Measurements from ENCODE around the gene MYH7B. TPM values are rescaled to one million over a fixed set of nuclear protein-coding genes. Genes with fewer than 3 reads are reported as not detected.

MYH7B gene
- total RNA-seq, 2 donors from 2014 or later: 0.69 to 1.5 TPM

GRCh38 chr20:34951252-34951651, 4.4 kb upstream of the MYH7B start:
- no peak overlapping the region for H3K27ac ChIP-seq
- H3K27me3 ChIP-seq: no peaks in the 10 kb centered on the region
- no peak for DNase-seq
- intact Hi-C loops (cut with DNase I): no loop called here
- H3K36me3 ChIP-seq: no peaks in the 10 kb centered on the region
- TF ChIP-seq, protein P1, sequence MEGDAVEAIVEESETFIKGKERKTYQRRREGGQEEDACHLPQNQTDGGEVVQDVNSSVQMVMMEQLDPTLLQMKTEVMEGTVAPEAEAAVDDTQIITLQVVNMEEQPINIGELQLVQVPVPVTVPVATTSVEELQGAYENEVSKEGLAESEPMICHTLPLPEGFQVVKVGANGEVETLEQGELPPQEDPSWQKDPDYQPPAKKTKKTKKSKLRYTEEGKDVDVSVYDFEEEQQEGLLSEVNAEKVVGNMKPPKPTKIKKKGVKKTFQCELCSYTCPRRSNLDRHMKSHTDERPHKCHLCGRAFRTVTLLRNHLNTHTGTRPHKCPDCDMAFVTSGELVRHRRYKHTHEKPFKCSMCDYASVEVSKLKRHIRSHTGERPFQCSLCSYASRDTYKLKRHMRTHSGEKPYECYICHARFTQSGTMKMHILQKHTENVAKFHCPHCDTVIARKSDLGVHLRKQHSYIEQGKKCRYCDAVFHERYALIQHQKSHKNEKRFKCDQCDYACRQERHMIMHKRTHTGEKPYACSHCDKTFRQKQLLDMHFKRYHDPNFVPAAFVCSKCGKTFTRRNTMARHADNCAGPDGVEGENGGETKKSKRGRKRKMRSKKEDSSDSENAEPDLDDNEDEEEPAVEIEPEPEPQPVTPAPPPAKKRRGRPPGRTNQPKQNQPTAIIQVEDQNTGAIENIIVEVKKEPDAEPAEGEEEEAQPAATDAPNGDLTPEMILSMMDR (IDR thresholded peaks at IDR 0.05): no peak
- no peak overlapping the region for H3K9ac ChIP-seq (ENCODE audit: low read depth in 2 of 2, low read length in 2 of 2)
- H3K4me3 ChIP-seq: no peak overlapping the region
- H3K9me3 ChIP-seq: no peaks in the 10 kb centered on the region
- H3K4me1 ChIP-seq: no peaks in the 10 kb centered on the region

DNA sequence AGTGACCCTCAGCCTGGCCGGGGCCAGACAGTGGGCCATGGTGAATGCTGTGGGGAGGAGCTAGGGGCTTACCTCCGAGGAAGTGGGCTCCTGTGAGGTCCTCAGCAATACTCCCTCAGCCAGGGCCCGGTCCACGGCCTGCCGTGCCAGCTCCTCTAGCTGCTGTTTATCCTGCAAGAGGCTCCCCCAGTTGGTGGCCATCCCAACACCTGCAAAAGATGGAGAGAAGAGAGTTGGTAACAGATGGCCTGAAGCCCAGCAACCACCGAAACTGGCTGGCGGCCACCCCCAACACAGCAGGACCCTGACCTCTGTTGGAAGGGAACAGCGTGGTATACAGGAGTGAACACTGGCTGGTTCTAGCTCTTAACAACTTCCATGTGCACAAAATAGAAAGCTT, 4.0 kb upstream of the MYH7B start:
- no peak for DNase-seq
- intact Hi-C loops (cut with DNase I): no loop called here
- Histone ChIP-seq H3K27ac (no peak overlapping the region), H3K4me1 (no peaks in the 10 kb centered on the region), H3K9ac (ENCODE audit: low read depth in 2 of 2, low read length in 2 of 2) (peak overlapping the region in 1 of 2 donors; percentile 21), H3K4me3 (no peak overlapping the region), H3K9me3 (no peaks in the 10 kb centered on the region), H3K27me3 (no peaks in the 10 kb centered on the region), H3K36me3 (no peaks in the 10 kb centered on the region)
- TF ChIP-seq, protein P1 (IDR thresholded peaks at IDR 0.05): no peak

- H3K9me3 ChIP-seq: no peaks in the 10 kb centered on the region
- H3K9ac ChIP-seq (ENCODE audit: low read depth in 2 of 2, low read length in 2 of 2): peak overlapping the region in 1 of 2 donors; percentile 21
- TF ChIP-seq, protein P1 (IDR thresholded peaks at IDR 0.05): no peak
- no peak overlapping the region for H3K4me3 ChIP-seq
- H3K4me1 ChIP-seq: no peaks in the 10 kb centered on the region
- no peaks in the 10 kb centered on the region for H3K36me3 ChIP-seq
- intact Hi-C loops (cut with DNase I): no loop called here
- H3K27me3 ChIP-seq: no peaks in the 10 kb centered on the region
- no peak overlapping the region for H3K27ac ChIP-seq
- DNase-seq: no peak
Observed at GRCh38 chr20:34952671-34953070, 3.0 kb upstream of the MYH7B start.

DNA sequence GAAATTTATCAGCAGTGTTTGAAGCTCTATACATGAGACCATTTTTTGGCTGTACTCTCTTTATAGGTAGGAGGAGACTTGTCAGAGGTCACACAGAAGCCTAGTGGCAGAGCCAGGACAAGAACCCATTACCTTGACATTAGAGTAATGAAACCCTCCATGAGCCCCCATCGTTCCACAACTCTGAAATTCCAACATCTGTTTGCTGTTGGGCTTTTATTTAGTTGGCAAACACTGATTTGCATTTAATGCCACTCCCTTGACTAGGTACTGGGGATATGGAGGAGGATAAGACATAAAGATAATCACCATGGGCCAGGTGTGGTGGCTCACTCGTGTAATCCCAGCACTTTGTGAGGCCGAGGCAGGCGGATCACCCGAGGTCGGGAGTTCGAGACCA, 1.7 kb upstream of the MYH7B start:
- H3K4me1 ChIP-seq: no peaks in the 10 kb centered on the region
- H3K27me3 ChIP-seq: no peaks in the 10 kb centered on the region
- TF ChIP-seq, protein P1 (IDR thresholded peaks at IDR 0.05): no peak
- no peak for DNase-seq
- H3K9me3 ChIP-seq: no peaks in the 10 kb centered on the region
- H3K4me3 ChIP-seq: no peak overlapping the region
- no peak overlapping the region for H3K9ac ChIP-seq (ENCODE audit: low read depth in 2 of 2, low read length in 2 of 2)
- no peak overlapping the region for H3K27ac ChIP-seq
- intact Hi-C loops (cut with DNase I): no loop called here
- no peaks in the 10 kb centered on the region for H3K36me3 ChIP-seq

DNA sequence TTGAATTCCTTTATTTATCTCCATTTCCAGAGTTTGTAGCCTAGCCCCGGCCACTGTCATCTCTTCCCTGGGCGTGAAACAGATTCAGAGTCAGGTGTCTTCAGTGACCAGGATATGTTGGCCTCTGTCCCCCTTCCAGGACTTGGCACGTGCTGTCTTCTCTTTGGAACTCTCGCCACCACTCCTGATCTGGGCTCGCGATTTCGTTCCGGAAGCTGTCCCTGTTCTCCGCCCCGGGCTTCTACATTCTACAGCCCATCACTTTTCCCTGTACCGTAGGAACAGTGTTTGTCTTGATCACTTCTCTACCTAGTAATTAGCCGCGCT, 801 bp upstream of the MYH7B start:
- Histone ChIP-seq H3K4me3 (peak overlapping the region; percentile 50), H3K9ac (ENCODE audit: low read depth in 2 of 2, low read length in 2 of 2) (peak overlapping the region; percentile 67 to 92), H3K36me3 (no peaks in the 10 kb centered on the region), H3K27ac (peak overlapping the region; percentile 89), H3K4me1 (no peaks in the 10 kb centered on the region), H3K27me3 (no peaks in the 10 kb centered on the region), H3K9me3 (no peaks in the 10 kb centered on the region)
- intact Hi-C loops (cut with DNase I): no loop called here
- TF ChIP-seq, protein P1 (IDR thresholded peaks at IDR 0.05): no peak
- peak; percentile 56 for DNase-seq

DNA sequence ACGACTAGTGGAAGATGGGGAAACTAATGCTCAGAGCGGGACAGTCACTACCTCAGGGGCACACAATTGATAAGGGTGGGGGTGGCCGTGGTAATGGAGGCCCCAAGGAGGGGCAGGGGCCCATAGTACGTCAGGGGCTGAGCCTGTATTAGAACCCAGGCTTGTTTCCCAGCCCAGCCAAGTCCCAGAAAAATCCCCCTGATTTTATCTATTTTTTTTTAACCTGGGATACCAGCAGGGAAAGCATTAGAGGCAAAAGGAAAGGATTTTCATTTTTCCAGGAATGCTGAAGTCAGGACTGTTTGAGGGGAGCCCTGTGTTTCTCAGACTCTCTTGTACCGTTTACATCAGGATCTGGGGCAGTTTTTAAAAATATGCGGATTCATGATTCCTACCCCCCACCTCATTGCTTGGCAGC, 382 bp downstream of the MYH7B start:
- TF ChIP-seq, protein P1 (IDR thresholded peaks at IDR 0.05): no peak
- DNase-seq: no peak
- peak overlapping the region; percentile 41 to 92 for H3K9ac ChIP-seq (ENCODE audit: low read depth in 2 of 2, low read length in 2 of 2)
- no peaks in the 10 kb centered on the region for H3K36me3 ChIP-seq
- peak overlapping the region; percentile 50 for H3K4me3 ChIP-seq
- H3K4me1 ChIP-seq: no peaks in the 10 kb centered on the region
- intact Hi-C loops (cut with DNase I): loop anchor here (2.0 kb wide), 1 partner anchor 83 kb away; the partner anchor contains the start of gene GGT7
- H3K27ac ChIP-seq: peak overlapping the region; percentile 89
- H3K9me3 ChIP-seq: no peaks in the 10 kb centered on the region
- H3K27me3 ChIP-seq: no peaks in the 10 kb centered on the region
